PC-9 (cell line): ENCODE data around the gene PKD2. TPM values are rescaled to one million over a fixed set of nuclear protein-coding genes. Genes with fewer than 3 reads are reported as not detected.

Source experiments
- BruUV-seq: library from RNA; stranded (reverse); fragments of 400-500 nt; replicated peaks from 2 replicates; lab custom pipeline; 2021; lab: Mats Ljungman, UMichigan
- CTCF ChIA-PET: fragments of 300-600 bp; sonication (Branson Sonifier 250); formaldehyde crosslinking; loops from one replicate; lab custom pipeline; 2022; ENCODE audit warnings: antibody characterized with exemption; lab: Charles Lee
- POLR2A ChIA-PET: fragments of 300-600 bp; sonication (Branson Sonifier 250); formaldehyde crosslinking; loops from one replicate; lab custom pipeline; 2022; ENCODE audit warnings: antibody characterized with exemption; ENCODE audit not compliant: unreplicated experiment; lab: Charles Lee
- DNase-seq, 2 experiments: peaks; one replicate each; pipeline versions ENCODE4 v3.0.0 to v3.0.0-alpha.2; 2015 to 2022; ENCODE audit warnings: mixed read lengths in 1 of 2
- H2AFZ ChIP-seq: fragments of 200-600 bp; sonication (generic); 2 replicates; pipeline ENCODE4 v1.8.1; 2017; ENCODE audit warnings: antibody characterized with exemption
- H3F3A ChIP-seq: fragments of 200-600 bp; sonication (generic); 2 replicates; pipeline ENCODE4 v1.8.1; 2017; ENCODE audit warnings: antibody characterized with exemption, mild to moderate bottlenecking, low read depth; ENCODE audit not compliant: insufficient read depth
- H3K27ac ChIP-seq: fragments of 200-600 bp; sonication (generic); 2 replicates; pipeline ENCODE4 v1.6.1; 2016; ENCODE audit warnings: mixed run types
- H3K27me3 ChIP-seq: fragments of 200-600 bp; sonication (generic); 2 replicates; pipeline ENCODE4 v1.6.1; 2016; ENCODE audit warnings: low read depth, mixed run types; ENCODE audit not compliant: insufficient read depth
- H3K36me3 ChIP-seq: fragments of 200-600 bp; sonication (generic); 2 replicates; pipeline ENCODE4 v1.6.1; 2016; ENCODE audit warnings: low read depth, mixed run types
- H3K4me1 ChIP-seq: fragments of 200-600 bp; sonication (generic); replicated peaks from 2 replicates; pipeline ENCODE4 v1.6.1; 2016; ENCODE audit warnings: mixed run types; ENCODE audit not compliant: insufficient read depth
- H3K4me2 ChIP-seq: fragments of 200-600 bp; sonication (generic); 2 replicates; pipeline ENCODE4 v1.6.1; 2017; ENCODE audit warnings: mixed run types
- H3K4me3 ChIP-seq: fragments of 200-600 bp; sonication (generic); 2 replicates; pipeline ENCODE4 v1.6.1; 2016; ENCODE audit warnings: mixed run types
- H3K79me2 ChIP-seq: fragments of 200-600 bp; sonication (generic); 2 replicates; pipeline ENCODE4 v1.6.1; 2017; ENCODE audit warnings: low read depth, mixed run types
- H3K9me2 ChIP-seq: fragments of 200-600 bp; sonication (generic); 2 replicates; pipeline ENCODE4 v1.8.1; 2017; ENCODE audit warnings: mild to moderate bottlenecking; ENCODE audit not compliant: insufficient read depth
- H3K9me3 ChIP-seq: fragments of 200-600 bp; sonication (generic); 2 replicates; pipeline ENCODE4 v1.8.1; 2016; ENCODE audit warnings: low read depth; ENCODE audit not compliant: insufficient read depth
- H4K20me1 ChIP-seq: fragments of 200-600 bp; sonication (generic); 2 replicates; pipeline ENCODE4 v1.8.1; 2017; ENCODE audit not compliant: insufficient read depth
- CTCF ChIP-seq: fragments of 200-600 bp; sonication (generic); conservative IDR thresholded peaks from 2 replicates; pipeline ENCODE4 v1.6.1; 2017; ENCODE audit warnings: mixed run types, antibody characterized with exemption, mild to moderate bottlenecking, moderate library complexity
- EZH2 ChIP-seq: fragments of 200-600 bp; sonication (generic); IDR thresholded peaks from 2 replicates; pipeline ENCODE4 v1.8.0; 2017; ENCODE audit warnings: antibody characterized with exemption, low read depth
- intact Hi-C: fragments of 100-400 bp; cut with micrococcal nuclease; formaldehyde crosslinking; loops from one replicate; pipeline ENCODE4 v1.10.0; 2022; ENCODE audit not compliant: unreplicated experiment
- total RNA-seq: library from RNA; stranded (reverse); gene quantifications from 2 replicates; pipeline ENCODE4 v1.2.3, GENCODE V29; 2021

PKD2 gene
- total RNA-seq, 1 experiment from 2014 or later: 10.2 TPM

GRCh38 chr4:88070031-88070430 lies 62.6 kb downstream of the PKD2 start:
- no peak overlapping the region for H2AFZ ChIP-seq
- CTCF ChIA-PET: no interaction called here
- no peaks in the 10 kb centered on the region for H3F3A ChIP-seq
- H3K36me3 ChIP-seq: no peaks in the 10 kb centered on the region
- H3K9me2 ChIP-seq: no peaks in the 10 kb centered on the region
- intact Hi-C loops: no loop called here
- POLR2A ChIA-PET: interaction anchor here (0.6 kb wide), 1 partner anchor 128 kb away, joined by 4 read pairs; no protein-coding TSS in a partner anchor
- H3K27ac ChIP-seq: no peak overlapping the region
- H3K27me3 ChIP-seq: no peaks in the 10 kb centered on the region
- H3K4me3 ChIP-seq: no peak overlapping the region
- no peaks in the 10 kb centered on the region for H3K4me1 ChIP-seq
- no peak for TF ChIP-seq CTCF
- no peak for TF ChIP-seq EZH2
- no peak for DNase-seq
- no peaks in the 10 kb centered on the region for H3K79me2 ChIP-seq
- H3K9me3 ChIP-seq: no peaks in the 10 kb centered on the region
- no TSS peak for BruUV-seq
- no peaks in the 10 kb centered on the region for H4K20me1 ChIP-seq
- no peak overlapping the region for H3K4me2 ChIP-seq

DNA sequence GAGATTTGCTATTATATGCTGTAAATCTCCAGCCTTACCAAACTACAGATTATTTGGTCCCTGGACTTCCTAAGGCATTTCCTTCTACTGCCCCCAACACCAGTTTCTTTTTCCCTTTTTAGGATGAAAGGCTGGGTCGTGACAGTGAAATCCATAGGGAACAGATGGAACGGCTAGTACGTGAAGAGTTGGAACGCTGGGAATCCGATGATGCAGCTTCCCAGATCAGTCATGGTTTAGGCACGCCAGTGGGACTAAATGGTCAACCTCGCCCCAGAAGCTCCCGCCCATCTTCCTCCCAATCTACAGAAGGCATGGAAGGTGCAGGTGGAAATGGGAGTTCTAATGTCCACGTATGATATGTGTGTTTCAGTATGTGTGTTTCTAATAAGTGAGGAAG lies 67.9 kb downstream of the PKD2 start:
- intact Hi-C loops: no loop called here
- H2AFZ ChIP-seq: no peak overlapping the region
- H3K4me3 ChIP-seq: no peak overlapping the region
- no peaks in the 10 kb centered on the region for H3K79me2 ChIP-seq
- no peaks in the 10 kb centered on the region for H4K20me1 ChIP-seq
- no peaks in the 10 kb centered on the region for H3K4me1 ChIP-seq
- no peaks in the 10 kb centered on the region for H3F3A ChIP-seq
- H3K9me3 ChIP-seq: no peaks in the 10 kb centered on the region
- no peak overlapping the region for H3K27ac ChIP-seq
- ChIA-PET POLR2A (no interaction called here), CTCF (no interaction called here)
- H3K4me2 ChIP-seq: no peak overlapping the region
- BruUV-seq: no TSS peak
- H3K36me3 ChIP-seq: no peaks in the 10 kb centered on the region
- no peak for DNase-seq
- TF ChIP-seq EZH2: no peak
- TF ChIP-seq CTCF: no peak
- no peaks in the 10 kb centered on the region for H3K9me2 ChIP-seq
- no peaks in the 10 kb centered on the region for H3K27me3 ChIP-seq

DNA sequence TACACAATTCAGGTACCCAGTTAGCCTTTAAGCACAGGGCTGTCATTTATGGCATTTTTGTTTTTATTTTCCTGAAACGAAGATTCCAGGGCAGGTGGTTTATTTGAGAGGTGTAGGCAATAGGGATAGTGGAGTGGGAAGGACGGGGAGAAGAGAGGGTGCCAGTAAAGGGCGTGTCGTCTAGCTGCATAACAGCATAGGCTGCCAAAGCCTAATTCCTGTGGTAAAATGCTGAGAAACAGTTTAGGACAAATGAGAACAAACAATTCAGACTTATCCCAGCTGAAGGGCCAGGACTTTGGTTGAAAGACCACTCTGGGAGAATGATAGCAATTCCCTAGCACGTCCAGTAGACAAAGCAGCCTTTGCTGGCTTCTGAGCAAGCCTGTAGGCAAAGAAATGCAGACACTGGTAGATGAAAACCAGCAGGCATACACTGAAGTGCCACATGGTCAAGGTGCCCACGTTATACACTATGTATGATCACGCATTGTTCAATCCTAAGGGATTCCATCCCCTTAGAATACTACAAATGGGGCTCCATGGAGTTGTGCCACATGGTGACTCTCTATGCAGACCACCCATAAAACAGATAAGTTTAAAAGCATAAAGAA lies 70.6 kb downstream of the PKD2 start:
- CTCF ChIA-PET: interaction anchor here (0.5 kb wide), 1 partner anchor 386 kb away, joined by 4 read pairs; no protein-coding TSS in a partner anchor
- Histone ChIP-seq H3K9me3 (no peaks in the 10 kb centered on the region), H3K27ac (no peak overlapping the region), H3K4me3 (no peak overlapping the region), H3K4me1 (no peaks in the 10 kb centered on the region), H3F3A (no peaks in the 10 kb centered on the region), H3K79me2 (no peaks in the 10 kb centered on the region), H3K4me2 (no peak overlapping the region), H3K9me2 (no peaks in the 10 kb centered on the region), H2AFZ (no peak overlapping the region), H3K36me3 (no peaks in the 10 kb centered on the region), H4K20me1 (no peaks in the 10 kb centered on the region), H3K27me3 (no peaks in the 10 kb centered on the region)
- POLR2A ChIA-PET: no interaction called here
- intact Hi-C loops: no loop called here
- DNase-seq: no peak
- no peak for TF ChIP-seq CTCF
- no peak for TF ChIP-seq EZH2
- no TSS peak for BruUV-seq
